ENCODE results near the gene CIAO2A. TPM values are rescaled to one million over a fixed set of nuclear protein-coding genes. Genes with fewer than 3 reads are reported as not detected.

The CIAO2A gene
- 39.3 to 42.3 TPM (median 41.8 TPM) in 3 replicates for total RNA-seq

- H3K36me3 Mint-ChIP-seq, result peaks cover 2% of the 10 kb centered on the region
- DNase-seq (ENCODE audit: low spot score in 2 of 2, unreplicated experiment in 2 of 2), result peak; percentile 73 to 83
- H3K9me3 Mint-ChIP-seq, result no peaks in the 10 kb centered on the region
- H3K27me3 Mint-ChIP-seq (ENCODE audit: low read depth), result no peaks in the 10 kb centered on the region
- peaks cover 49% of the 10 kb centered on the region for H3K4me1 Mint-ChIP-seq
- peak within 1 kb of the TSS; percentile 97 for H3K4me3 Mint-ChIP-seq
- peak within 1 kb of the TSS; percentile 96 for H3K27ac Mint-ChIP-seq
- no peak for TF ChIP-seq CTCF (IDR thresholded peaks at IDR 0.05; ENCODE audit: unreplicated experiment)
Measured at GRCh38 chr15:64093627-64094417, at the start of gene CIAO2A. CIAO2A (minus strand) TSS chr15:64093838; CDS start chr15:64093768, 70 bp downstream.

- Mint-ChIP-seq H3K4me3 (no peak overlapping the region), H3K27ac (no peak overlapping the region)
- DNase-seq (ENCODE audit: low spot score in 2 of 2, unreplicated experiment in 2 of 2), result no peak
Measured at GRCh38 chr15:64143276-64143675, 49.6 kb upstream of the CIAO2A start.

GRCh38 chr15:64141798-64142512 lies 48.3 kb upstream of the CIAO2A start:
- no peaks in the 10 kb centered on the region for H3K9me3 Mint-ChIP-seq
- DNase-seq (ENCODE audit: low spot score in 2 of 2, unreplicated experiment in 2 of 2), result no peak
- no peak overlapping the region for H3K27ac Mint-ChIP-seq
- TF ChIP-seq CTCF (IDR thresholded peaks at IDR 0.05; ENCODE audit: unreplicated experiment), result no peak
- H3K27me3 Mint-ChIP-seq (ENCODE audit: low read depth), result no peaks in the 10 kb centered on the region
- peaks cover 5% of the 10 kb centered on the region for H3K4me1 Mint-ChIP-seq
- H3K36me3 Mint-ChIP-seq, result peaks cover 23% of the 10 kb centered on the region
- H3K4me3 Mint-ChIP-seq, result no peak overlapping the region

More at GRCh38 chr15:64143276-64143675, 49.6 kb upstream of the CIAO2A start:
- TF ChIP-seq CTCF (IDR thresholded peaks at IDR 0.05; ENCODE audit: unreplicated experiment), result no peak
- no peaks in the 10 kb centered on the region for H3K9me3 Mint-ChIP-seq
- H3K27me3 Mint-ChIP-seq (ENCODE audit: low read depth), result no peaks in the 10 kb centered on the region
- peaks cover 19% of the 10 kb centered on the region for H3K36me3 Mint-ChIP-seq
- H3K4me1 Mint-ChIP-seq, result peaks cover 5% of the 10 kb centered on the region

- Mint-ChIP-seq H3K4me1 (no peaks in the 10 kb centered on the region), H3K9me3 (no peaks in the 10 kb centered on the region), H3K4me3 (no peak overlapping the region), H3K27me3 (ENCODE audit: low read depth) (no peaks in the 10 kb centered on the region), H3K27ac (no peak overlapping the region), H3K36me3 (peaks cover 15% of the 10 kb centered on the region)
- DNase-seq (ENCODE audit: low spot score in 2 of 2, unreplicated experiment in 2 of 2), result no peak
- no peak for TF ChIP-seq CTCF (IDR thresholded peaks at IDR 0.05; ENCODE audit: unreplicated experiment)
Measured at GRCh38 chr15:64138331-64138941, 44.8 kb upstream of the CIAO2A start.

GRCh38 chr15:64137226-64137833 lies 43.7 kb upstream of the CIAO2A start:
- Mint-ChIP-seq H3K27ac (no peak overlapping the region), H3K4me1 (no peaks in the 10 kb centered on the region), H3K36me3 (peaks cover 21% of the 10 kb centered on the region), H3K9me3 (no peaks in the 10 kb centered on the region), H3K27me3 (ENCODE audit: low read depth) (no peaks in the 10 kb centered on the region), H3K4me3 (no peak overlapping the region)
- DNase-seq (ENCODE audit: low spot score in 2 of 2, unreplicated experiment in 2 of 2), result no peak
- no peak for TF ChIP-seq CTCF (IDR thresholded peaks at IDR 0.05; ENCODE audit: unreplicated experiment)

Data from mesothelial cell of epicardium (in vitro differentiated cells).